T-helper 2 cell (primary cell): Measurements from ENCODE around the gene TRPM6.
"Not testable (repeated sequence)": the region's sequence is repeated elsewhere in the genome, so short reads cannot be mapped to it uniquely, and the experiment has no call there.

ENCODE experiments used
- DNase-seq, 5 experiments: peaks; one replicate each; pipeline versions ENCODE4 v3.0.0 to v3.0.0-alpha.2; 2012 to 2022

Gene TRPM6

GRCh38 chr9:74855072-74855471 is 32.6 kb downstream of the TRPM6 start:
- DNase-seq, result no peak

- DNase-seq, result not testable (repeated sequence)
Observed at GRCh38 chr9:74853024-74853423, 34.7 kb downstream of the TRPM6 start.

GRCh38 chr9:74848153-74848525 is 39.6 kb downstream of the TRPM6 start:
- DNase-seq, result peak in 1 of 5 experiments; percentile 30

- DNase-seq, result peak in 1 of 5 experiments; percentile 74
Observed at GRCh38 chr9:74847478-74848152, 40.1 kb downstream of the TRPM6 start.

- no peak for DNase-seq
Observed at GRCh38 chr9:74846766-74847165, 41.0 kb downstream of the TRPM6 start.

GRCh38 chr9:74838351-74838750 is 49.4 kb downstream of the TRPM6 start:
- no peak for DNase-seq

- no peak for DNase-seq
Observed at GRCh38 chr9:74824654-74825053, 63.1 kb downstream of the TRPM6 start.

GRCh38 chr9:74821636-74822035 is 66.1 kb downstream of the TRPM6 start:
- DNase-seq, result no peak

- DNase-seq, result no peak
Observed at GRCh38 chr9:74817816-74818215, 69.9 kb downstream of the TRPM6 start.

- DNase-seq, result no peak
Observed at GRCh38 chr9:74817281-74817810, 70.4 kb downstream of the TRPM6 start.

- no peak for DNase-seq
Observed at GRCh38 chr9:74810200-74810599, 77.5 kb downstream of the TRPM6 start.

- no peak for DNase-seq
Observed at GRCh38 chr9:74804018-74804385, 83.7 kb downstream of the TRPM6 start.

GRCh38 chr9:74803376-74804017 is 84.2 kb downstream of the TRPM6 start:
- no peak for DNase-seq

GRCh38 chr9:74800226-74800625 is 87.5 kb downstream of the TRPM6 start:
- no peak for DNase-seq

- no peak for DNase-seq
Observed at GRCh38 chr9:74795803-74796202, 91.9 kb downstream of the TRPM6 start.

- DNase-seq, result no peak
Observed at GRCh38 chr9:74795081-74795480, 92.6 kb downstream of the TRPM6 start.

GRCh38 chr9:74784506-74784905 is 103.2 kb downstream of the TRPM6 start:
- DNase-seq, result no peak

GRCh38 chr9:74783408-74783807 is 104.3 kb downstream of the TRPM6 start:
- no peak for DNase-seq

- peak; percentile 7 to 66 (median 50) for DNase-seq
Observed at GRCh38 chr9:74777136-74777879, 110.4 kb downstream of the TRPM6 start.

GRCh38 chr9:74775396-74775795 is 112.3 kb downstream of the TRPM6 start:
- no peak for DNase-seq

GRCh38 chr9:74773886-74774479 is 113.7 kb downstream of the TRPM6 start:
- DNase-seq, result peak; percentile 31 to 69 (median 54)

GRCh38 chr9:74772121-74772520 is 115.6 kb downstream of the TRPM6 start:
- peak in 1 of 5 experiments; percentile 41 for DNase-seq

GRCh38 chr9:74771672-74772071 is 116.0 kb downstream of the TRPM6 start:
- peak in 1 of 5 experiments; percentile 9 for DNase-seq
